ACC112 (cell line): ENCODE measurements around the gene CRYBA4.

Experiments
- H2AFZ ChIP-seq: fragments of 200-600 bp; sonication (generic); one replicate; pipeline ENCODE4 v1.6.0; 2017; ENCODE audit warnings: antibody characterized with exemption, low read length; ENCODE audit not compliant: unreplicated experiment
- H3K27ac ChIP-seq: fragments of 200-600 bp; sonication (generic); 2 replicates; pipeline ENCODE4 v1.5.1; 2014; ENCODE audit warnings: low read depth, mild to moderate bottlenecking, antibody characterized with exemption, low read length, moderate library complexity
- H3K27me3 ChIP-seq: fragments of 200-600 bp; sonication (generic); 2 replicates; pipeline ENCODE4 v1.6.1; 2014; ENCODE audit warnings: mild to moderate bottlenecking, antibody characterized with exemption, low read length, moderate library complexity, mixed read lengths; ENCODE audit not compliant: insufficient read depth
- H3K36me3 ChIP-seq: fragments of 200-600 bp; sonication (generic); 2 replicates; pipeline ENCODE4 v1.6.1; 2016; ENCODE audit warnings: mild to moderate bottlenecking, antibody characterized with exemption, low read length, moderate library complexity, mixed read lengths; ENCODE audit not compliant: insufficient read depth
- H3K4me1 ChIP-seq: fragments of 200-600 bp; sonication (generic); one replicate; pipeline ENCODE4 v1.6.1; 2016; ENCODE audit warnings: low read length, mixed read lengths; ENCODE audit not compliant: insufficient read depth, unreplicated experiment, control insufficient read depth
- H3K4me3 ChIP-seq: fragments of 200-600 bp; sonication (generic); 2 replicates; pipeline ENCODE4 v1.5.1; 2014; ENCODE audit warnings: mild to moderate bottlenecking, low read depth, low read length
- H3K79me2 ChIP-seq: fragments of 200-600 bp; sonication (generic); one replicate; pipeline ENCODE4 v1.6.0; 2016; ENCODE audit warnings: low read length; ENCODE audit not compliant: control insufficient read depth, unreplicated experiment, insufficient read depth

The CRYBA4 gene

DNA sequence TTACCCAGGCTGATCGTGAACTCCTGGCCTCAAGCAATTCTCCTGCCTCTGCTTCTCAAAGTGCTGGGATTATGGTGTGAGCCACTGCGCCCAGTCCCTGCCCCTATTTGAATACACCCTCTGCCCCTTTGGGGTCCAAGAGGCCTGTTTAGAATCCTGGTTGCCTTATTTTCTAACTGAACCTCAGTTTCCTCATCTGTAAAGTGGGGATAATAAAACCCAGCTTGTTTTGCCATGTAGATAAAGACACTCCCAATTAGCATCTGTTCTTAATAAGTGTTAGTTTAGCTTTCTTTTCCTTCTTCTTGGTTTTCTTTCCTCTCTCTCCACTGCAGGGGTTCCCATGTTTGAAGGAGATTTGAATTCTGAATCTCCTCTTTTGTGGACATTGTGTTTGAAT is 40.4 kb downstream of the CRYBA4 start:
- peaks cover 13% of the 10 kb centered on the region; the same call in 1 of the 2 replicates for H3K27me3 ChIP-seq
- no peaks in the 10 kb centered on the region for H3K36me3 ChIP-seq
- no peak overlapping the region for H2AFZ ChIP-seq
- H3K79me2 ChIP-seq = no peaks in the 10 kb centered on the region
- no peak overlapping the region for H3K27ac ChIP-seq
- H3K4me3 ChIP-seq = no peak overlapping the region
- H3K4me1 ChIP-seq = peaks cover 8% of the 10 kb centered on the region

DNA sequence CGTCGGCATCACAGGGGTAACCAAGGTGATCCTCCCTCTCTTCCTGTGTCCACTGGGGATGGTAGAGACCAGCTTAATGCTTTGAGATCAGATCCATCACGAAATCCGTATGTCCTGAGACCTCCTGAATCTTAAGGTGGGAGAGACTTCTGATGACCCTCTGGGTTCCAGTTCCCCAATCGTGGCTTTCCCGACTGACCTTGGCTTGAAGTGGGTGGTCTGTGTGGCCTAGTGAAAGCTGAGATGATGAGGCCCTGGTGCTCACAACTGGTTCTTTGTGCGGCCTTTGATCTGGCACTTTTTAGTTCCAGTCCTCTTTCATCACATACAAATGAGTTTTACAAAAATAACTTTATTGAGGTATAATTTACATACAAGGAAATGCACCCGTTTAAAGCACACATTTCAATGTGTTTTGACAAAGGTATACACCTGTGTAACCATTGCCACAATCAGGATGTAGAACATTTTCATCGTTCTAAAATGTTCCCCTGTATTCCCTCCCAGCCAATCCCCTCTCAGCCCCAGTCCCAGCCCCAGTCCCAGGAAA is 41.7 kb downstream of the CRYBA4 start:
- no peaks in the 10 kb centered on the region for H3K36me3 ChIP-seq
- H3K27ac ChIP-seq = no peak overlapping the region
- peaks cover 8% of the 10 kb centered on the region for H3K4me1 ChIP-seq
- no peak overlapping the region for H3K4me3 ChIP-seq
- H3K27me3 ChIP-seq = peaks cover under 1% of the 10 kb centered on the region; the same call in 1 of the 2 replicates
- H2AFZ ChIP-seq = no peak overlapping the region
- no peaks in the 10 kb centered on the region for H3K79me2 ChIP-seq

GRCh38 chr22:26665813-26666231 is 44.1 kb downstream of the CRYBA4 start:
- Histone ChIP-seq H3K4me1 (peaks cover 3% of the 10 kb centered on the region), H3K27me3 (no peaks in the 10 kb centered on the region), H3K79me2 (no peaks in the 10 kb centered on the region), H3K36me3 (no peaks in the 10 kb centered on the region), H2AFZ (no peak overlapping the region), H3K27ac (no peak overlapping the region), H3K4me3 (no peak overlapping the region)

GRCh38 chr22:26667140-26667539 is 45.4 kb downstream of the CRYBA4 start:
- no peak overlapping the region for H3K27ac ChIP-seq
- H3K4me3 ChIP-seq = no peak overlapping the region
- no peaks in the 10 kb centered on the region for H3K27me3 ChIP-seq
- no peaks in the 10 kb centered on the region for H3K36me3 ChIP-seq
- peaks cover 5% of the 10 kb centered on the region for H3K4me1 ChIP-seq
- no peak overlapping the region for H2AFZ ChIP-seq
- no peaks in the 10 kb centered on the region for H3K79me2 ChIP-seq

- Histone ChIP-seq H3K27me3 (no peaks in the 10 kb centered on the region), H3K79me2 (peaks cover 7% of the 10 kb centered on the region), H3K27ac (no peak overlapping the region), H2AFZ (no peak overlapping the region), H3K4me1 (peaks cover 10% of the 10 kb centered on the region), H3K36me3 (no peaks in the 10 kb centered on the region), H3K4me3 (no peak overlapping the region)
These were observed 47.3 kb downstream of the CRYBA4 start for GRCh38 chr22:26669060-26669481.

DNA sequence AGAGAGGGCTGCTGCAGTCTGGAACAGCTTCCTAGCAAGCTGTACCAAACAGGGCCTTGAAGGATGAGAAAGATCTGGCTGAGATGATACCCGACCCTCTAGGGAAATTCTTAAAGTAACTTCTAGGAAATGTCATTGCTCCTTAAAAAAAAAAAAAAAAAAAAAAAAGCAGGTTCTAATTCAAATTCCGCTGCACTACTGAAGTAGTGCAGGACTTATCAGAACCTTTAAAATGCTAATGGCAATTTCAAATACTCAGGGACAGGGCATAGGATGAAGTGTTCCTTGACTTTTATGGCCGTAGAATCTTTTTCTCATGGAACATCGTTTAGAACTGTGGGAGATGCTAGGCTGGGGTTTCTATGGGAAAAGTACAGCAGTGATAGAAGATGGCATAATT is 48.7 kb downstream of the CRYBA4 start:
- Histone ChIP-seq H3K27me3 (no peaks in the 10 kb centered on the region), H3K27ac (no peak overlapping the region), H3K79me2 (peaks cover 20% of the 10 kb centered on the region), H3K36me3 (no peaks in the 10 kb centered on the region), H3K4me3 (no peak overlapping the region), H3K4me1 (peaks cover 18% of the 10 kb centered on the region), H2AFZ (no peak overlapping the region)

- Histone ChIP-seq H2AFZ (no peak overlapping the region), H3K27ac (no peak overlapping the region), H3K36me3 (no peaks in the 10 kb centered on the region), H3K27me3 (no peaks in the 10 kb centered on the region), H3K4me1 (peaks cover 15% of the 10 kb centered on the region), H3K4me3 (no peak overlapping the region), H3K79me2 (peaks cover 25% of the 10 kb centered on the region)
These were observed 49.7 kb downstream of the CRYBA4 start for GRCh38 chr22:26671317-26672059.

GRCh38 chr22:26672060-26672471 is 50.3 kb downstream of the CRYBA4 start:
- H2AFZ ChIP-seq = peak overlapping the region; percentile 31

GRCh38 chr22:26672590-26673468 is 51.1 kb downstream of the CRYBA4 start:
- peaks cover 15% of the 10 kb centered on the region for H3K4me1 ChIP-seq
- H3K79me2 ChIP-seq = peaks cover 25% of the 10 kb centered on the region
- no peaks in the 10 kb centered on the region for H3K36me3 ChIP-seq
- H3K27me3 ChIP-seq = no peaks in the 10 kb centered on the region
- peak overlapping the region; percentile 84 for H3K4me3 ChIP-seq
- H3K27ac ChIP-seq = peak overlapping the region; percentile 97
- peak overlapping the region; percentile 85 for H2AFZ ChIP-seq

More at GRCh38 chr22:26672060-26672471, 50.3 kb downstream of the CRYBA4 start:
- Histone ChIP-seq H3K4me1 (peaks cover 15% of the 10 kb centered on the region), H3K36me3 (no peaks in the 10 kb centered on the region), H3K27ac (peak overlapping the region; percentile 97), H3K79me2 (peaks cover 25% of the 10 kb centered on the region), H3K27me3 (no peaks in the 10 kb centered on the region), H3K4me3 (peak overlapping the region; percentile 84; the same call in 1 of the 2 replicates)

DNA sequence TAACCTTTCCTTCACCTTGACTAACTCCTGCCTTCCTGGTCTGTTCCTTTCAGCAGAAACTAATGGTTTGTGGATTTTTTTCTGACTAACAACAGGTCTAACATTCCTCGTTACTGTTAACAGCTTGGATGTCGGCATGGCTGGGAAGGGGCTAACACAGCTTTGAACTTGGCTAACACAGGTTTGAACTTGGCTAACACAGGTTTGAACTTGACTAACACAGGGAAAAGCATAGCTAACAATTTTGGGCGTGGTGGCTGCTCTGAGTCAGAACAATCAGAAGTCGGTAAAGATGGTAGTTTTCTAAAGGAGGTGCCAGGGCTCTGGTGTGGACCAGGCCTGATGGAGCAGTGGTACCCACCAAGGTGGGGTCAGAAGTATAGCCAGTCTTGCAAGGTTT is 51.7 kb downstream of the CRYBA4 start:
- peaks cover 15% of the 10 kb centered on the region for H3K4me1 ChIP-seq
- H3K27ac ChIP-seq = peak overlapping the region; percentile 97
- no peaks in the 10 kb centered on the region for H3K36me3 ChIP-seq
- no peaks in the 10 kb centered on the region for H3K27me3 ChIP-seq
- H3K79me2 ChIP-seq = peaks cover 25% of the 10 kb centered on the region
- H3K4me3 ChIP-seq = peak overlapping the region; percentile 84
- peak overlapping the region; percentile 85 for H2AFZ ChIP-seq
